Heart left ventricle (tissue), 16 donors: ENCODE results near the gene ROBO1. TPM values are rescaled to one million over a fixed set of nuclear protein-coding genes. Genes with fewer than 3 reads are reported as not detected.

Source experiments
- ATAC-seq, 4 donors: fragments of 200-7000 bp; cut with Tn5 transposase; one replicate each; pipeline ENCODE4 v1.9.1; 2020 to 2022; ENCODE audit warnings: moderate library complexity in 4 of 4, mild to moderate bottlenecking in 3 of 4, moderate number of reproducible peaks in 1 of 4
- DNase-seq, 5 donors: peaks; one replicate each; pipeline ENCODE4 v3.0.0-alpha.2; 2020
- H3K27ac ChIP-seq, 12 donors: fragments of 200-600 bp; sonication (generic) in 4 of 12; one replicate each; pipeline versions ENCODE4 v1.5.0 to v1.8.0; 2016 to 2022; ENCODE audit warnings: mild to moderate bottlenecking in 2 of 12
- H3K27me3 ChIP-seq, 9 donors: fragments of 200-600 bp; sonication (generic) in 2 of 9; one replicate each; pipeline versions ENCODE4 v1.5.1 to v1.8.0; 2016 to 2022; ENCODE audit warnings: mild to moderate bottlenecking in 3 of 9
- H3K36me3 ChIP-seq, 9 donors: fragments of 200-600 bp; sonication (generic) in 2 of 9; one replicate each; pipeline versions ENCODE4 v1.5.0 to v1.8.0; 2018 to 2022; ENCODE audit warnings: mild to moderate bottlenecking in 2 of 9
- H3K4me1 ChIP-seq, 12 donors: fragments of 200-600 bp; sonication (generic) in 4 of 12; one replicate each; pipeline versions ENCODE4 v1.5.0 to v1.8.0; 2016 to 2022; ENCODE audit warnings: mild to moderate bottlenecking in 3 of 12
- H3K4me3 ChIP-seq, 12 donors: fragments of 200-600 bp; sonication (generic) in 4 of 12; one replicate each; pipeline versions ENCODE4 v1.5.0 to v1.8.0; 2017 to 2022; ENCODE audit warnings: mild to moderate bottlenecking in 9 of 12, moderate library complexity in 4 of 12
- H3K9me3 ChIP-seq, 12 donors: fragments of 200-600 bp; sonication (generic) in 4 of 12; one replicate each; pipeline versions ENCODE4 v1.5.0 to v1.8.0; 2016 to 2022; ENCODE audit warnings: mild to moderate bottlenecking in 1 of 12
- POLR2A ChIP-seq, 2 donors: fragments of 450-650 bp; IDR thresholded peaks; one replicate each; pipeline ENCODE4 v1.6.1; 2017; ENCODE audit warnings: antibody characterized with exemption in 2 of 2, mild to moderate bottlenecking in 2 of 2, moderate library complexity in 2 of 2
- WGBS, 4 donors: extraction: QIAGEN DNeasy Blood & Tissue Kit in 2 of 4; methylation state at CpG; one replicate each; pipeline versions ENCODE4 v1.1.5 to v1.1.7; 2013 to 2018; 5-methylcytosine and 5-hydroxymethylcytosine counted together
- intact Hi-C, 10 donors: fragments of 100-400 bp; cut with DNase I; formaldehyde crosslinking; loops; one replicate each; pipeline versions ENCODE4 v1.11.1 to v1.14.2; 2022
- polyA plus RNA-seq, 2 donors: library from polyadenylated mRNA; stranded (reverse); fragments of 200-250 nt; gene quantifications; one replicate each; pipeline ENCODE4 v1.2.3, GENCODE V29; 2013
- total RNA-seq, 9 donors: library from RNA; depleted of rRNA in 2 of 9; stranded (reverse); fragments of >200 nt in 2 of 9; fragmentation: NEBNext Ultra II Directional in 3 of 9; extraction: Animal tissue kit (Norgen Biotek cat#: 25700) in 3 of 9; gene quantifications; one replicate each; pipeline versions ENCODE4 v1.1.0 to v1.2.4, GENCODE V29; 2016 to 2023
- TF ChIP-seq, protein P1 (sequence below), 12 donors: fragments of 200-600 bp; sonication (generic) in 4 of 12; IDR thresholded peaks; one replicate each; pipeline versions ENCODE4 v1.5.0 to v1.8.0; 2018 to 2022; ENCODE audit warnings: antibody characterized with exemption in 12 of 12, mild to moderate bottlenecking in 5 of 12
- donor health status: ischemic (EF 13 %, LVEDD 7.1; RV severe dilation, severe dysfunction).
- donor health status: healthy with polysubstance abuse.
- donor health status: DM: no; HTN: yes; CAD: no.
- donor health status: DM: no; HTN: no; CAD: no.
- donor health status: ischemic (EF 25% LVEDD 6.9; RV normal size, moderate dysfunction).
- donor health status: ischemic (EF 25% LVEDD 5.7; RV mildly dilated, moderate dysfunction).
- donor health status: healthy.
- donor health status: DM: yes; HTN: yes; CAD: no.
- donor health status: ischemic (EF 35%, LVEDD 5.7; RV mildly dilated, moderate dysfunction).
- donor health status: nonischemic (EF 11% LVEDD 7.7; RV severe dilation, severe dysfunction).
- donor health status: DM: yes; HTN: yes; CAD: no.
- donor health status: PGD.
- donor health status: ischemic (EF 29% LVEDD 5.4; RV normal size, mild dysfunction).
- donor health status: nonischemic (EF 23%, LVEDD 6.1; RV moderate dilation, normal function).

Gene ROBO1
- total and polyA plus RNA-seq, 11 donors = 1.4 to 14.8 (median 5.7) TPM

DNA sequence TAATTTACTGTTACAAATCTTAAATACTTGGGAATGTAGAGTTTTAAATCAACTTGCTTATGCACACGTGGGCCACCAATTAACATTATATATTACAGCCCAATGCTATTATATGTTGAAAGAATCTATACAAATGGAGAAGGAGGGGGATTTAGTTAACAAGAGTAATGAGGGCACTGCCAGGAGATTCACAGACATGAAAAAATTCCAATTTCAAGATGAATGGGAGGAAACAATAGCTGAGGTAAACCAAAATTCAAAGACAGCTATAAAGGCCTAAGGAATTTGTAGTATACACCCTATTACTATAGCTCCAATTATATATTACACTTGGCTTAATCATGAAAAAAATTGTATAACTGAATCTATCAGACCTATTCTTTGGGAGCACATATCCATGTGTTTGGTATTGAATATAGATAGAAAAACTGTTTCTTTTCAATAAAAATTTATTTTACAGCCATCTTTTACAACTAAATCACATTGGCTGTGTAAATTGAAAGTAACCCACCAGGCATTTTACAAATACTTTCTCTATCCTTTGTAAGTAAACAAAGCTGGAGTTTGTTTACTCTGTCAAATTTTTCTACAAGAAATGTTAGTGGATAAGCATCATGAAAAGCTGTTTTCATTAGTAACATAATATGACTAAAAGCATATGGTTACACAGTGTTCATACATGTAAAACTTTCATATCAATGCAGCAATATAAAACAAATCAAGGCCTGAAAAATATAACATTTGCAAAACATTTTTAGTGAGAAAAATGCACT is 1045.8 kb downstream of the ROBO1 start:
- H3K27ac ChIP-seq = no peak overlapping the region
- peaks cover 0 to 3% (median 0%) of the 10 kb centered on the region in 9 donors for H3K36me3 ChIP-seq
- DNase-seq (no peak), ATAC-seq (no peak)
- H3K4me1 ChIP-seq = peaks cover 0 to 2% (median 0%) of the 10 kb centered on the region in 12 donors
- intact Hi-C loops = no loop called here
- WGBS, 4 donors = 45 to 87% (median 85%) methylated on average over 1 of the region's 1 CpG
- peaks cover 0 to 1% (median 0%) of the 10 kb centered on the region in 12 donors for H3K9me3 ChIP-seq
- no peaks in the 10 kb centered on the region for H3K27me3 ChIP-seq
- no peak for TF ChIP-seq POLR2A (IDR thresholded peaks at IDR 0.05)
- TF ChIP-seq, protein P1, sequence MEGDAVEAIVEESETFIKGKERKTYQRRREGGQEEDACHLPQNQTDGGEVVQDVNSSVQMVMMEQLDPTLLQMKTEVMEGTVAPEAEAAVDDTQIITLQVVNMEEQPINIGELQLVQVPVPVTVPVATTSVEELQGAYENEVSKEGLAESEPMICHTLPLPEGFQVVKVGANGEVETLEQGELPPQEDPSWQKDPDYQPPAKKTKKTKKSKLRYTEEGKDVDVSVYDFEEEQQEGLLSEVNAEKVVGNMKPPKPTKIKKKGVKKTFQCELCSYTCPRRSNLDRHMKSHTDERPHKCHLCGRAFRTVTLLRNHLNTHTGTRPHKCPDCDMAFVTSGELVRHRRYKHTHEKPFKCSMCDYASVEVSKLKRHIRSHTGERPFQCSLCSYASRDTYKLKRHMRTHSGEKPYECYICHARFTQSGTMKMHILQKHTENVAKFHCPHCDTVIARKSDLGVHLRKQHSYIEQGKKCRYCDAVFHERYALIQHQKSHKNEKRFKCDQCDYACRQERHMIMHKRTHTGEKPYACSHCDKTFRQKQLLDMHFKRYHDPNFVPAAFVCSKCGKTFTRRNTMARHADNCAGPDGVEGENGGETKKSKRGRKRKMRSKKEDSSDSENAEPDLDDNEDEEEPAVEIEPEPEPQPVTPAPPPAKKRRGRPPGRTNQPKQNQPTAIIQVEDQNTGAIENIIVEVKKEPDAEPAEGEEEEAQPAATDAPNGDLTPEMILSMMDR (IDR thresholded peaks at IDR 0.05) = no peak
- no peak overlapping the region for H3K4me3 ChIP-seq

GRCh38 chr3:78718707-78719106 is 1049.1 kb downstream of the ROBO1 start:
- intact Hi-C loops = no loop called here

GRCh38 chr3:78717041-78717440 is 1050.8 kb downstream of the ROBO1 start:
- Histone ChIP-seq H3K4me1 (no peaks in the 10 kb centered on the region), H3K9me3 (peaks cover 0 to 7% (median 0%) of the 10 kb centered on the region in 12 donors), H3K27ac (no peak overlapping the region), H3K4me3 (no peak overlapping the region), H3K27me3 (no peaks in the 10 kb centered on the region), H3K36me3 (peaks cover 0 to 13% (median 0%) of the 10 kb centered on the region in 9 donors)
- DNase-seq (no peak), ATAC-seq (no peak)
- 89 to 95% (median 92%) methylated on average over 5 of the region's 5 CpGs for WGBS, 4 donors
- intact Hi-C loops = no loop called here
- TF ChIP-seq POLR2A (IDR thresholded peaks at IDR 0.05) = no peak
- TF ChIP-seq, protein P1 (IDR thresholded peaks at IDR 0.05) = no peak

More at GRCh38 chr3:78718707-78719106, 1049.1 kb downstream of the ROBO1 start:
- Histone ChIP-seq H3K4me3 (no peak overlapping the region), H3K27ac (no peak overlapping the region), H3K4me1 (no peaks in the 10 kb centered on the region), H3K9me3 (peaks cover 0 to 7% (median 0%) of the 10 kb centered on the region in 12 donors), H3K36me3 (peaks cover 0 to 13% (median 0%) of the 10 kb centered on the region in 9 donors), H3K27me3 (no peaks in the 10 kb centered on the region)
- TF ChIP-seq, protein P1 (IDR thresholded peaks at IDR 0.05) = no peak
- no peak for DNase-seq
- ATAC-seq = no peak

DNA sequence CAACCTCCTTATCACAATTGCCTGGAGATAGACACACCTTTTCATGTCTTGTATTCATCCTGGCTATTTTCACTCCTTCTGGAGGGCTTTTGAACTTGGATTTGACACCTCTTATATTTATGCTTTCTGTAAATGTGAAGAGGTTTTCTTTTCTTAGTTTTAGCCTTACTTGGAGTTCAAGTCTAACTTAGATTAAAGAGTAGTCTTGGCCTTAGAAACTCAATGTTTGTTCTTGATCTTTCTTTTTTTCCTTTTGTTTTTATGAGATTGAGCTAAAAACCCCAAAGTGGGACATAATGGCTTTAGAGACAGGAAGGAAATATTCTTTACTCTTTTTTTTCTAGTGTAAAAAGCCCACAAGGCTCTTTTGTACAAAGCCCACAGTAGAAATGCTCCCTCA is 1054.9 kb downstream of the ROBO1 start:
- H3K27ac ChIP-seq = no peak overlapping the region
- intact Hi-C loops = no loop called here
- DNase-seq = no peak
- H3K36me3 ChIP-seq = peaks cover 0 to 13% (median 0%) of the 10 kb centered on the region in 9 donors
- peaks cover 0 to 7% (median 0%) of the 10 kb centered on the region in 12 donors for H3K9me3 ChIP-seq
- no peaks in the 10 kb centered on the region for H3K4me1 ChIP-seq
- ATAC-seq = no peak
- H3K27me3 ChIP-seq = no peaks in the 10 kb centered on the region
- TF ChIP-seq POLR2A (IDR thresholded peaks at IDR 0.05) = no peak
- TF ChIP-seq, protein P1 (IDR thresholded peaks at IDR 0.05) = no peak
- no peak overlapping the region for H3K4me3 ChIP-seq
